Measurements from ENCODE around the gene OMG.
"Not testable (repeated sequence)": the region's sequence is repeated elsewhere in the genome, so short reads cannot be mapped to it uniquely, and the experiment has no call there.

The OMG gene

DNA sequence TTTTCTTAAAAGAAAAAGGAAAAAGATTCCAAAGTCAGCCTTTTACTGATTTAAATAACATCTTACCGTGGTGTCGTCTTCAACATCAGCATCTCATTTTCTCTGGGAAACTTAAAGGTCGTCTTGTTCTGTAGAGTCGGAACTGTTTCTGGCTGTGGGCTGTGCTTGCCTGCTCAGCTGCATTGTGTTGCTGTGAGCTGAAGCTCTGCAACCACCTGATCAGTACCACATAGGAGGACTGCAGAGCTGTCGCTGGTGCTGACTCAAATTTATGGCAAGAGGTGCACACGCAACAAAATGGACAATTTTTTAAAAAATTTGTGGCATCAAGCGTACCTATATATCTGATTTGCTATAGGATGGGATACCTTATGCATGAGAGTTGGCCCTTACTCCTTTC is at the start of gene OMG:
TSS of gene OMG (minus strand) at position 150 of the 400 bp plus-strand sequence. CDS start 908 bp downstream, outside the sequence.
- no peak for DNase-seq (ENCODE audit: low read depth in 2 of 2)

- not testable (repeated sequence) for DNase-seq (ENCODE audit: low read depth in 2 of 2)
Measured at GRCh38 chr17:31345191-31345747, 48.2 kb upstream of the OMG start.

GRCh38 chr17:31339906-31340661 is 43.0 kb upstream of the OMG start:
- DNase-seq (ENCODE audit: low read depth in 2 of 2) = no peak

DNA sequence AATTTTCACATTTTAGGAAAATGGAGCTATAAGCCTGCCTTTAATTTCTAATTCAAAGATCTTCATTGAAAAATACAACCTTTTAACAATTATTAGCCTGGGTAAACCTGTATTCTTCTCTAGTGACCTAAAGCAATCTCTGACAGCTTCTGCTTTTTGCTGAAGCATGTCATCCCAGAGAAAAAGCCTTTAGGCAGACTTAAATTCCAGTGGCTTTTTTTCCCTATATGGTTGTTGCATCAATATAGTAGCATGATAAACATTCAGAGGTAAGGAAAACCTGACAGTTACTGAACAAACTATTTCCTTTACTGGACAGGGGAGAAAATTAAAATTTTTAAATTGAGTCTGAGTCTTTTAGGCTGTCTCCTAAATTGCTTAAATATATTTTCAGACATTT is 32.2 kb upstream of the OMG start:
- DNase-seq (ENCODE audit: low read depth in 2 of 2) = no peak

DNA sequence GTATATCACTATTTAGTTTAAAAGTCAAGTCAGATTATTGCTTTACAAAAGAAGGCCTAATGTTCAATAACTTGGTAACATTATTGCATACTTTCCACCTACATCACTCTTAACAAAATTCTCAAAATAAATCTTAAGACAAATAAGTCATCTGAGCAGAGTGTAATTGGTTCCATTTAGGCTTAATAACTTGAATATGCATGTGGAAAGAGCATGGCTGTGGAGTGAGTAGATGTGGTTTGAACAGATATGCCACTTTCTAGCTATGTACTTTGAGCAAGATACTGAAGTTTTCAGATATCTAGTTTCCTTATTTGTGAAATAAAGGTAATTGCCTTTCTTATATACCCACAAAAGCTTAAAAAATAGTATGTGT is 31.1 kb upstream of the OMG start:
- no peak for DNase-seq (ENCODE audit: low read depth in 2 of 2)

GRCh38 chr17:31327534-31328159 is 30.6 kb upstream of the OMG start:
- no peak for DNase-seq (ENCODE audit: low read depth in 2 of 2)

DNA sequence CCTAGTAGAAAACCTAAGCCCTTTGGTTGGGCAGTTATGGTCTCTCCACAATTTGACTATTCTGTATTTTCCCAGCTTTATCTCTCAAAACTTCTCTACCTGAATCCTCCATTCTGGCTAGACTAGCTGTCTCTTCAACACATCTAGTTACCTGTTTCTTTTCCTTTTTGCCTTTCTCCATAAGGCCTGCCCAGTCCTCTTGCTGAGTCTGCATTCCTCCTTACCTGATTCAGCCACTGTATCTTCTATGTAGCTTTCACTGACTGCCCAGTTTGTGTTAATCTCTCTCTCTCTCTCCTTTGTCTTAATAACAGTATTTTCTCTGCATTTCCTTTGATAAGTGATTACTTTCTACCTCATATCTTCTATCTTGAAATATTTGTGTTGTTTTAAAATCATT is 26.5 kb upstream of the OMG start:
- DNase-seq (ENCODE audit: low read depth in 2 of 2) = no peak

DNA sequence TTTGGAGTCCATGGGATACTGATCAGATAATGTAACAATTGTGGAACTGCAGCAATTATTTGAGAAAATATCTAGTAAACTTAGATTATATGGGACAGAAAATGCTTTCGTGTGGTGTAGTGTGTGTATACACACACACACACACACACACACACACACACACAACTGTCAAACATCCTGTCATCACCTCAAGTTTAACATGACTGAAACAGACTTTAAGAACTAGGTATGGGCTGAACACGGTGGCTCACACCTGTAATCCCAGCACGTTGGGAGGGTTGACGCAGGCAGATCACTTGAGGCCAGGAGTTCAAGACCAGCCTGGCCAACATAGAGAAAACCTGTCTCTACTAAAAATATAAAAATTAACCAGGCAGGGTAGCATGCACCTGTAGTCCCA is 24.9 kb upstream of the OMG start:
- no peak for DNase-seq (ENCODE audit: low read depth in 2 of 2)

- peak; percentile 51 to 62 for DNase-seq (ENCODE audit: low read depth in 2 of 2)
Measured at GRCh38 chr17:31321481-31321880, 24.4 kb upstream of the OMG start, which contains the start of gene EVI2A. Gene EVI2A (minus strand): TSS chr17:31321622. CDS start chr17:31319013, 2,609 bp downstream.

- DNase-seq (ENCODE audit: low read depth in 2 of 2) = no peak
Measured at GRCh38 chr17:31320791-31321190, 23.8 kb upstream of the OMG start.

- DNase-seq (ENCODE audit: low read depth in 2 of 2) = no peak
Measured at GRCh38 chr17:31320241-31320640, 23.2 kb upstream of the OMG start.

DNA sequence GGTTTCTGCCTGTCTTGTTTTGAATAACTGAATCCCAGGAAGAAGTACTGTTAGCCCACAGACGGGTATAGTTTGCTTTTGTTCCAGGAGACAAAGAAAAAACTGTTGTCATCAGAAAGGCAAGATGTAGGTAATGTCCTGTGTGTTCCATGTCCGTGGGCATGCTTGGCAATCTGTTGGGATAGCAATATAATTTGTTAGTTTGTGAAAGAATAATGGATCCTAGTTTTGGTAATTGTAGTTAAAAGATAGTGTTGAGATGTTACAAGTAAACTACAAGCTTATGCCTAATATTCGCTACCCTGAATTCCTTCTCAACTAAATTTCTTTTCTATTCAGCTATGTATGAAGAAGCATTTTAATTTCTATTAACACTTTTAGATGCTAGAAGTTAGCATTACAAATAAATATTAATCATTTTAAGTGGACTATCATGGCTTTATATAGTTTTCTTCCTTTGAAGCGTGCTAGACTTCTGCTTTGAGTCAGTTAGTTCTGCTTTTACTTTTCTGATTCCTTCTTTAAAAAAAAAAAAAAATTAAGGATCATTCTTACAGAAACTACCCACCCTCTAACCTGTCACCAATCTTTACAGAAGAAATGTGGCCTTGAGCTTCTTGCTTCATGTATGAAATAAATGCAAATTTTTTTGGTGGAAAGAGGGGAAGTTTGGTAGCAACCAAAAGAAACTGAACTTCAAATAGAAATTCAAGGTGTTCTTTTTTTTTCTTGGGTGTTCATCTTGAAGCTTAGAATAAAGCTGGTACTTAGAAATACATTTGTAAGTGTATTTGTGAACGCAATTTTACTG is 22.0 kb upstream of the OMG start:
- DNase-seq (ENCODE audit: low read depth in 2 of 2) = no peak

GRCh38 chr17:31318298-31318801 is 21.3 kb upstream of the OMG start:
- peak; percentile 24 to 31 for DNase-seq (ENCODE audit: low read depth in 2 of 2)

GRCh38 chr17:31314782-31315100 is 17.7 kb upstream of the OMG start:
- DNase-seq (ENCODE audit: low read depth in 2 of 2) = no peak

- DNase-seq (ENCODE audit: low read depth in 2 of 2) = no peak
Measured at GRCh38 chr17:31313982-31314781, 17.1 kb upstream of the OMG start, which contains the start of gene EVI2B. Gene EVI2B (minus strand): TSS chr17:31314054. CDS start chr17:31305609, 8,445 bp downstream.

DNA sequence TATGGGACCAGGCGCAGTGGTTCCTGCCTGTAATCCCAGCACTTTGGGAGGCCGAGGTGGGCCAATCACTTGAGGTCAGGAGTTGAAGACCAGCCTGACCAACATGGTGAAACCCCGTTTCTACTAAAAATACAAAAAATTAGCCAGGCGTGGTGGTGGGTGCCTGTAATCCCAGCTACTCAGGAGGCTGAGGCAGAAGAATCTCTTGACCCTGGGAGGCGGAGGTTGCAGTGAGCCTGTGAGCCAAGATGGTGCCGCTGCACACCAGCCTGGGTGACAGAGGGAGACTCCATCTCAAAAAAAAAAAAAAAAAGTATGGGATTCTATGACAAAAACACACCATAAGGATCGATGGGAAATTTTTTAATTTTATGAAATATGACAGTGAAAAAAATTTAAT is 15.2 kb upstream of the OMG start:
- not testable (repeated sequence) for DNase-seq (ENCODE audit: low read depth in 2 of 2)

- DNase-seq (ENCODE audit: low read depth in 2 of 2) = no peak
Measured at GRCh38 chr17:31311526-31311925, 14.5 kb upstream of the OMG start.

DNA sequence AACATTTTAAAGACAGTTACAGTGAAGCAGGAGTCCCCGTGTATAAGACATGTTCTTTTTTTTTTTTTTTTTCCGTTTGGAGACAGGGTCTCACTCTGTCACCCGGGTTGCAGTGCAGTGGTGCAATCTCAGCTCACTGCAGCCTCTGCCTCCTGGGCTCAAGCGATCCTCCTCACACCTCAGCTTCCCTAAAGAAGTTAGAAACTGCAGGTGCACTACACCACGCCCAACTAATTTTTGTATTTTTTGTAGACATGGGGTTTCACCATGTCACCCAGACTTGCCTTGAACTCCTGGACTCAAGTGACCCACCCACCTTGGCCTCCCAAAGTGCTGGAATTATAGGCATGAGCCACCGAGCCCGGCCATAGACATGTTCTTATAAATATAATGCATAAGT is 13.8 kb upstream of the OMG start:
- no peak for DNase-seq (ENCODE audit: low read depth in 2 of 2)

GRCh38 chr17:31310260-31310659 is 13.2 kb upstream of the OMG start:
- DNase-seq (ENCODE audit: low read depth in 2 of 2) = no peak

- no peak for DNase-seq (ENCODE audit: low read depth in 2 of 2)
Measured at GRCh38 chr17:31309556-31309955, 12.5 kb upstream of the OMG start.

All from activated CD4-positive, alpha-beta T cell treated with anti-CD3 and anti-CD28 coated beads for 24 hours (primary cell).